Psoas muscle (tissue), 8 donors: ENCODE data around the gene HMBS. TPM values are rescaled to one million over a fixed set of nuclear protein-coding genes. Genes with fewer than 3 reads are reported as not detected.

Source experiments
- ATAC-seq, 4 donors: fragments of 200-7000 bp; cut with Tn5 transposase; one replicate each; pipeline ENCODE4 v1.9.1; 2020; ENCODE audit warnings: moderate library complexity in 3 of 4, mild to moderate bottlenecking in 2 of 4
- DNase-seq, 2 donors: peaks; one replicate each; pipeline ENCODE4 v3.0.0-alpha.2; 2020
- H3K27ac ChIP-seq: fragments of 200-600 bp; one replicate; pipeline ENCODE4 v1.8.0; 2022
- H3K27me3 ChIP-seq, 3 donors: fragments of 200-600 bp in 1 of 3; one replicate each; pipeline versions ENCODE4 v1.6.1 to v1.8.0; 2013 to 2022; ENCODE audit warnings: low read length in 2 of 3, mild to moderate bottlenecking in 2 of 3, moderate library complexity in 1 of 3; ENCODE audit not compliant: insufficient read depth in 3 of 3
- H3K36me3 ChIP-seq, 2 donors: fragments of 200-600 bp in 1 of 2; one replicate each; pipeline versions ENCODE4 v1.6.1 to v1.8.0; 2013 to 2022; ENCODE audit warnings: low read depth in 1 of 2, mild to moderate bottlenecking in 1 of 2, moderate library complexity in 1 of 2; ENCODE audit not compliant: insufficient read depth in 1 of 2
- H3K4me1 ChIP-seq: fragments of 200-600 bp; one replicate; pipeline ENCODE4 v1.8.0; 2022
- H3K4me3 ChIP-seq: fragments of 200-600 bp; one replicate; pipeline ENCODE4 v1.8.0; 2022; ENCODE audit warnings: mild to moderate bottlenecking
- H3K9me3 ChIP-seq: fragments of 200-600 bp; one replicate; pipeline ENCODE4 v1.8.0; 2022
- WGBS, 3 donors: extraction: QIAGEN DNeasy Blood & Tissue Kit; methylation state at CpG; one replicate each; pipeline versions ENCODE4 v1.1.6 to v1.1.7; 2013; 5-methylcytosine and 5-hydroxymethylcytosine counted together
- intact Hi-C, 2 donors: fragments of 100-400 bp; cut with DNase I; formaldehyde crosslinking; loops; one replicate each; pipeline versions ENCODE4 v1.11.0 to v1.14.2; 2022
- polyA plus RNA-seq, 3 donors: library from polyadenylated mRNA; stranded (reverse); fragments of 200-250 nt; gene quantifications; one replicate each; pipeline ENCODE4 v1.2.3, GENCODE V29; 2013
- total RNA-seq, 4 donors: library from RNA; stranded (reverse); fragmentation: NEBNext Ultra II Directional in 2 of 4; extraction: Animal tissue kit (Norgen Biotek cat#: 25700) in 2 of 4; gene quantifications; one replicate each; pipeline versions ENCODE4 v1.2.1 to v1.2.4, GENCODE V29; 2021 to 2023
- TF ChIP-seq, protein P1 (sequence below): fragments of 200-600 bp; IDR thresholded peaks from one replicate; pipeline ENCODE4 v1.8.0; 2022; ENCODE audit warnings: antibody characterized with exemption
- donor health status: healthy with polysubstance abuse.
- donor health status: DM: no; HTN: no; CAD: no; lungs with moderate emphysema.
- donor health status: Bipolar disorder and iron deficiency.
- donor health status: healthy.
- donor health status: DM: yes; HTN: yes; CAD: no.
- donor health status: DM: no; HTN: no; CAD: no.
- donor health status: DM: no; HTN: no; CAD: no.
- donor health status: DM: yes; HTN: yes; CAD: no.

The HMBS gene
- total and polyA plus RNA-seq, 7 donors = 18.1 to 45.3 (median 33.3) TPM

DNA sequence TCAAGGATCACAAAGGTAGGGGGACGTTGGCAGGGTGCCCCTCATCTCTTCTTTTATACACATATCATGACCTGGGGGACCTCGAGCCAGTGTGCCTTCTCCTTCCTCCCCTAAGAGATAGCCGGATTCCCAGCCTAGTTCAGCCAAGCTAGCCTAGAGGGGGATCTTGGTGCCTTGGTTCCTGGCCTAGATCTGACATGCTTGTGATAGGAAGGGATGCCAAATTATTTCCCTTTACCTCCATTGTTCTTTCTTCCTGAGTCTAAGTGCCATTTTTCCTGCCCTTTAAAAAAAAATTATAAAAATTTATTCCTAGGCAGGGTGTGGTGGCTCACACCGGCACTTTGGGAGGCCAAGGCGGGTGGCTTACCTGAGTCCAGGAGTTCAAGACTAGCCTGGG lies 29.7 kb downstream of the HMBS start:
- no peaks in the 10 kb centered on the region for H3K27me3 ChIP-seq
- DNase-seq (no peak), ATAC-seq (no peak)
- TF ChIP-seq, protein P1, sequence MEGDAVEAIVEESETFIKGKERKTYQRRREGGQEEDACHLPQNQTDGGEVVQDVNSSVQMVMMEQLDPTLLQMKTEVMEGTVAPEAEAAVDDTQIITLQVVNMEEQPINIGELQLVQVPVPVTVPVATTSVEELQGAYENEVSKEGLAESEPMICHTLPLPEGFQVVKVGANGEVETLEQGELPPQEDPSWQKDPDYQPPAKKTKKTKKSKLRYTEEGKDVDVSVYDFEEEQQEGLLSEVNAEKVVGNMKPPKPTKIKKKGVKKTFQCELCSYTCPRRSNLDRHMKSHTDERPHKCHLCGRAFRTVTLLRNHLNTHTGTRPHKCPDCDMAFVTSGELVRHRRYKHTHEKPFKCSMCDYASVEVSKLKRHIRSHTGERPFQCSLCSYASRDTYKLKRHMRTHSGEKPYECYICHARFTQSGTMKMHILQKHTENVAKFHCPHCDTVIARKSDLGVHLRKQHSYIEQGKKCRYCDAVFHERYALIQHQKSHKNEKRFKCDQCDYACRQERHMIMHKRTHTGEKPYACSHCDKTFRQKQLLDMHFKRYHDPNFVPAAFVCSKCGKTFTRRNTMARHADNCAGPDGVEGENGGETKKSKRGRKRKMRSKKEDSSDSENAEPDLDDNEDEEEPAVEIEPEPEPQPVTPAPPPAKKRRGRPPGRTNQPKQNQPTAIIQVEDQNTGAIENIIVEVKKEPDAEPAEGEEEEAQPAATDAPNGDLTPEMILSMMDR = no peak
- WGBS, 3 donors = 79 to 87% (median 81%) methylated on average over 5 of the region's 5 CpGs
- no peaks in the 10 kb centered on the region for H3K9me3 ChIP-seq
- H3K4me1 ChIP-seq = no peaks in the 10 kb centered on the region
- intact Hi-C loops = no loop called here
- no peak overlapping the region for H3K27ac ChIP-seq
- peaks cover 2 to 75% of the 10 kb centered on the region in 2 donors for H3K36me3 ChIP-seq
- H3K4me3 ChIP-seq = no peak overlapping the region

DNA sequence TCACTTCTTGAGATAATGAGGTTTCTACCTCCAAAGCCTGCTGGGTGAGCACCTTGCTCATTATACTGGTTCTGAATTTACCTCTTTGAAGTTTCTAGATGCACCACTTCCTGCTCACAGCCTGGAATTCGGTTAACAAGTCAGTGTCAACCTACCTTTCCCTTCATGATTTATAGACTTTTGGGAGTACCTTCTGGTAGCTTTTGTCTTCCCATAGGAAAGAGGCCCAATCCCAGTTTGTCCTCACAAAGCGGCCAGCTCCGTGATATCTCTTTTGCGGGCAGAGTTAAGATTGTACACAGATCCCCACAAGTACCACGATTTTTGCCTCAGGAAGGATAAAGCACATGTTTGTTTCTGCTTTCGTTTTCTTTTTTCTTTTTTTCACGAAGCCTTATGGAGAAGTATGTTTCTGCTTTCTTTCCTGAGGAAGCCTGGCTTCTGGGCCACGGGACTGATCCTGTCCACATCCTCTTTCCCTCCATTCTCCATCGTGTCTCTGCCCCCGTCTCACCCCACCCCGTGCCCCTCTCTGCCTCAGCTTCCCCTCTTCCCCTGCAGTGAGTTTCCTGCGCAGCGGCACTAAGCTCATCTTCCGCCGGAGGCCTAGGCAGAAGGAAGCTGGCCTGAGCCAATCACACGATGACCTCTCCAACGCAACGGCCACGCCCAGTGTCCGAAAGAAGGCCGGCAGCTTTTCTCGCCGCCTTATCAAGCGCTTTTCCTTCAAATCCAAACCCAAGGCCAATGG lies 31.0 kb downstream of the HMBS start:
- peaks cover 2% of the 10 kb centered on the region for H3K4me1 ChIP-seq
- peak overlapping the region; percentile 18 for H3K4me3 ChIP-seq
- TF ChIP-seq, protein P1 = no peak
- 66 to 74% (median 70%) methylated on average over 24 of the region's 24 CpGs for WGBS, 3 donors
- H3K9me3 ChIP-seq = no peaks in the 10 kb centered on the region
- ATAC-seq (peak in 1 of 4 donors; percentile 28), DNase-seq (peak; percentile 51 to 69)
- intact Hi-C loops = no loop called here
- peaks cover 2 to 71% of the 10 kb centered on the region in 2 donors for H3K36me3 ChIP-seq
- no peak overlapping the region for H3K27ac ChIP-seq
- no peaks in the 10 kb centered on the region for H3K27me3 ChIP-seq

DNA sequence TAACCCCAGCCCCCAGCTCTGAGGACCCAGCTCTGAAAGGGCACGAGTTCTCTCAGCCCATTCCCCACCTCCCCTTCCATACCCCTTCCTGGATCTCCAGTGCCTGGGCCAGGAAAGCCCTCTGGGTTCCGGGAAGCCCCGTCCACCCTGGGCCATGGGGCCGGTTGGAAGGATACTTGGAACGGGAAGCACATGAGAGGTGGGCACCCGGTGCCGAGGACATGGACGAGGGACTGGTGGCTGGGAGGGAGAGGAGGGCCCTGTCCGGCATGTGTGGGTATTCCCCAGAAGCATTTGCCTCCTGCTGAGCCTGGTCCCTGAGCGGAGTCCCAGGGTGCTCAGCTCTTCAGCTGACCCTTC lies 31.5 kb downstream of the HMBS start:
- 79 to 88% (median 84%) methylated on average over 10 of the region's 10 CpGs for WGBS, 3 donors
- peaks cover 2 to 65% of the 10 kb centered on the region in 2 donors for H3K36me3 ChIP-seq
- no peak for DNase-seq
- H3K4me3 ChIP-seq = no peak overlapping the region
- no peak for ATAC-seq
- TF ChIP-seq, protein P1 = no peak
- H3K9me3 ChIP-seq = no peaks in the 10 kb centered on the region
- intact Hi-C loops = no loop called here
- peaks cover 3% of the 10 kb centered on the region for H3K4me1 ChIP-seq
- no peaks in the 10 kb centered on the region for H3K27me3 ChIP-seq
- no peak overlapping the region for H3K27ac ChIP-seq

DNA sequence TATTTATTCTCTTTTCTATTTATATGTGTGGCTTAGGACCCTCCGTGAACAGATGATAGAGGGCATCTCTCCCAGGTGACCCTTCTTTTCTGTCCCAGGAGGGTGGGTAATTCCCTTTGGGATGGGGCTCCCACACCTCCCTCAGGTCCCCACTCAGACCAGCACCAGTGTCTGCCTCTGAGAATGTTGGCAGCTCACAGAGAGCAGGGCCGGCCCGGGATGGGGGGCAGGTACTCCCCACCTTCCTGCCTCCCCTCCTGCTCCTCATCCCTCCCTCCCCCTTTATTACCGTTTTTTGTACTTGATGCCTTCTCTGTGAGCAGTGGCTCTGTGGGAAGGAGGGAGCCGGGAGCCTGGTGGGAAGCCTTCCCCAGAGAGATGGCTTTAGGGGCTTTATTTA lies 31.9 kb downstream of the HMBS start:
- intact Hi-C loops = no loop called here
- no peak for ATAC-seq

More for the DNA sequence above, 31.9 kb downstream of the HMBS start:
- no peak for DNase-seq
- Histone ChIP-seq H3K9me3 (no peaks in the 10 kb centered on the region), H3K4me3 (no peak overlapping the region), H3K4me1 (peaks cover 3% of the 10 kb centered on the region), H3K36me3 (peaks cover 2 to 61% of the 10 kb centered on the region in 2 donors), H3K27me3 (no peaks in the 10 kb centered on the region), H3K27ac (no peak overlapping the region)
- 54 to 75% (median 55%) methylated on average over 5 of the region's 5 CpGs for WGBS, 3 donors
- TF ChIP-seq, protein P1 = no peak
